MM.1S (cell line): Measurements from ENCODE around the gene RALY.

Source experiments
- DNase-seq: peaks from one replicate; pipeline ENCODE4 v3.0.0-alpha.2; 2015
- H2AFZ ChIP-seq: fragments of 300-600 bp; sonication (generic); 2 replicates; pipeline ENCODE4 v1.6.0; 2016; ENCODE audit warnings: antibody characterized with exemption, low read length
- H3F3A ChIP-seq: fragments of 300-600 bp; sonication (generic); 2 replicates; pipeline ENCODE4 v1.6.1; 2016; ENCODE audit warnings: mild to moderate bottlenecking, antibody characterized with exemption, low read length, moderate library complexity, mixed read lengths; ENCODE audit not compliant: insufficient read depth
- H3K27ac ChIP-seq: fragments of 300-600 bp; sonication (generic); 2 replicates; pipeline ENCODE4 v1.5.1; 2016; ENCODE audit warnings: mild to moderate bottlenecking, low read length
- H3K27me3 ChIP-seq: fragments of 300-600 bp; sonication (generic); replicated peaks from 2 replicates; pipeline ENCODE4 v1.6.0; 2016; ENCODE audit warnings: low read length; ENCODE audit not compliant: insufficient read depth
- H3K36me3 ChIP-seq: fragments of 300-600 bp; sonication (generic); replicated peaks from 2 replicates; pipeline ENCODE4 v1.6.1; 2016; ENCODE audit warnings: mild to moderate bottlenecking, low read length, mixed read lengths; ENCODE audit not compliant: insufficient read depth
- H3K4me1 ChIP-seq: fragments of 300-600 bp; sonication (generic); 2 replicates; pipeline ENCODE4 v1.6.1; 2016; ENCODE audit warnings: low read length, mixed read lengths
- H3K4me2 ChIP-seq: fragments of 300-600 bp; sonication (generic); 2 replicates; pipeline ENCODE4 v1.6.0; 2016; ENCODE audit warnings: low read depth, low read length
- H3K4me3 ChIP-seq: fragments of 300-600 bp; sonication (generic); 2 replicates; pipeline ENCODE4 v1.5.1; 2016; ENCODE audit warnings: low read length, mixed read lengths
- H3K79me2 ChIP-seq: fragments of 300-600 bp; sonication (generic); 2 replicates; pipeline ENCODE4 v1.6.1; 2016; ENCODE audit warnings: mixed run types, low read length, mixed read lengths
- H3K9ac ChIP-seq: fragments of 300-600 bp; sonication (generic); 2 replicates; pipeline ENCODE4 v1.6.1; 2016; ENCODE audit warnings: low read length, mixed read lengths
- H3K9me2 ChIP-seq: fragments of 300-600 bp; sonication (generic); replicated peaks from 2 replicates; pipeline ENCODE4 v1.6.1; 2016; ENCODE audit warnings: mild to moderate bottlenecking, low read length, mixed read lengths; ENCODE audit not compliant: insufficient read depth
- H3K9me3 ChIP-seq: fragments of 300-600 bp; sonication (generic); replicated peaks from 2 replicates; pipeline ENCODE4 v1.6.1; 2016; ENCODE audit warnings: mild to moderate bottlenecking, low read length, mixed read lengths; ENCODE audit not compliant: insufficient read depth
- H4K20me1 ChIP-seq: fragments of 300-600 bp; sonication (generic); 2 replicates; pipeline ENCODE4 v1.6.1; 2016; ENCODE audit warnings: mild to moderate bottlenecking, low read length, moderate library complexity, mixed read lengths; ENCODE audit not compliant: insufficient read depth
- CTCF ChIP-seq: fragments of 300-600 bp; sonication (generic); IDR thresholded peaks from 2 replicates; pipeline ENCODE4 v1.5.1; 2016; ENCODE audit warnings: antibody characterized with exemption, low read length, mixed read lengths
- EZH2 ChIP-seq: fragments of 300-600 bp; sonication (generic); optimal IDR thresholded peaks from 2 replicates; pipeline ENCODE3; 2017; ENCODE audit warnings: low read depth, mild to moderate bottlenecking, antibody characterized with exemption, low read length, mixed read lengths
- EZH2phosphoT487 ChIP-seq: fragments of 300-600 bp; sonication (generic); IDR thresholded peaks from 2 replicates; pipeline ENCODE4 v1.6.1; 2018; ENCODE audit warnings: antibody characterized with exemption, low read length

RALY gene

GRCh38 chr20:33983371-33983770 is 10.3 kb upstream of the RALY start:
- TF ChIP-seq EZH2phosphoT487 (no peak), EZH2 (no peak), CTCF (no peak)
- DNase-seq: no peak
- no peaks in the 10 kb centered on the region for H3K9me3 ChIP-seq
- no peaks in the 10 kb centered on the region for H4K20me1 ChIP-seq
- H3K9me2 ChIP-seq: no peaks in the 10 kb centered on the region
- no peaks in the 10 kb centered on the region for H3K4me1 ChIP-seq
- H3K4me2 ChIP-seq: no peak overlapping the region
- no peaks in the 10 kb centered on the region for H3K36me3 ChIP-seq
- no peak overlapping the region for H3K9ac ChIP-seq
- H3K4me3 ChIP-seq: no peak overlapping the region
- H2AFZ ChIP-seq: no peak overlapping the region
- no peaks in the 10 kb centered on the region for H3K79me2 ChIP-seq
- no peaks in the 10 kb centered on the region for H3K27me3 ChIP-seq
- H3F3A ChIP-seq: no peaks in the 10 kb centered on the region
- H3K27ac ChIP-seq: no peak overlapping the region

- Histone ChIP-seq H3F3A (no peaks in the 10 kb centered on the region), H3K9ac (no peak overlapping the region), H3K36me3 (no peaks in the 10 kb centered on the region), H3K27ac (no peak overlapping the region), H3K4me2 (no peak overlapping the region), H3K4me3 (no peak overlapping the region), H4K20me1 (no peaks in the 10 kb centered on the region), H3K4me1 (no peaks in the 10 kb centered on the region), H3K79me2 (no peaks in the 10 kb centered on the region), H2AFZ (no peak overlapping the region), H3K9me3 (no peaks in the 10 kb centered on the region), H3K9me2 (no peaks in the 10 kb centered on the region), H3K27me3 (no peaks in the 10 kb centered on the region)
- TF ChIP-seq EZH2phosphoT487: no peak
- TF ChIP-seq EZH2: no peak
- no peak for TF ChIP-seq CTCF
- DNase-seq: no peak
Measured at GRCh38 chr20:33984182-33984719, 9.5 kb upstream of the RALY start.

GRCh38 chr20:33985280-33985679 is 8.4 kb upstream of the RALY start:
- Histone ChIP-seq H4K20me1 (no peaks in the 10 kb centered on the region), H3K4me2 (no peak overlapping the region), H3K4me1 (no peaks in the 10 kb centered on the region), H3K27ac (no peak overlapping the region), H3K79me2 (no peaks in the 10 kb centered on the region; the same call in 1 of the 2 replicates), H2AFZ (no peak overlapping the region), H3K9me2 (no peaks in the 10 kb centered on the region), H3K36me3 (no peaks in the 10 kb centered on the region), H3K9me3 (no peaks in the 10 kb centered on the region), H3F3A (no peaks in the 10 kb centered on the region), H3K4me3 (no peak overlapping the region), H3K27me3 (no peaks in the 10 kb centered on the region), H3K9ac (no peak overlapping the region)
- no peak for DNase-seq
- TF ChIP-seq CTCF: no peak
- no peak for TF ChIP-seq EZH2phosphoT487
- TF ChIP-seq EZH2: no peak
